ENCODE measurements around the gene MANSC1.
"Not testable (repeated sequence)": the region's sequence is repeated elsewhere in the genome, so short reads cannot be mapped to it uniquely, and the experiment has no call there.

Gene MANSC1

DNA sequence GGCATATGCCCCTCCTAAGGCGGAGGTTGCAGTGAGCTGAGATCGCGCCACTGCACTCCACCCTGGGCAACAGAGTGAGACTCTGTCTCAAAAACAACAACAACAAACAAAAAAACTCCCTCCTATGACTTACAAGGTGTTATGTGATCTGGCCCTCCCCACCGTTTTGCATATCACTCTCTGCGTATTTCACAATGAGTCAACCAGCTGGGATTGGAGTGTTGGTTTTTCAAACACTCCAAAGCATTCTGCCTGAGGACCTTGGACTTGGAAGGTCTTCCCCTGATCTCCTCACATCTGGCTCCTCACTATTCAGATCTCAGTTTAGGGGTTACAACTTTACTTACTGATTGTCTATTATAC, 14.0 kb downstream of the MANSC1 start:
- TF ChIP-seq POLR2AphosphoS5 (IDR thresholded peaks at IDR 0.05; ENCODE audit: low read depth, low read length): no peak
- TF ChIP-seq TAF1 (IDR thresholded peaks at IDR 0.05; ENCODE audit: borderline replicate concordance, low read depth, low read length): no peak
- no peak for TF ChIP-seq POLR2A (IDR thresholded peaks at IDR 0.05; ENCODE audit: low read depth, low read length)
- FAIRE-seq (no peak), DNase-seq (ENCODE audit: insufficient read length) (no peak)

DNA sequence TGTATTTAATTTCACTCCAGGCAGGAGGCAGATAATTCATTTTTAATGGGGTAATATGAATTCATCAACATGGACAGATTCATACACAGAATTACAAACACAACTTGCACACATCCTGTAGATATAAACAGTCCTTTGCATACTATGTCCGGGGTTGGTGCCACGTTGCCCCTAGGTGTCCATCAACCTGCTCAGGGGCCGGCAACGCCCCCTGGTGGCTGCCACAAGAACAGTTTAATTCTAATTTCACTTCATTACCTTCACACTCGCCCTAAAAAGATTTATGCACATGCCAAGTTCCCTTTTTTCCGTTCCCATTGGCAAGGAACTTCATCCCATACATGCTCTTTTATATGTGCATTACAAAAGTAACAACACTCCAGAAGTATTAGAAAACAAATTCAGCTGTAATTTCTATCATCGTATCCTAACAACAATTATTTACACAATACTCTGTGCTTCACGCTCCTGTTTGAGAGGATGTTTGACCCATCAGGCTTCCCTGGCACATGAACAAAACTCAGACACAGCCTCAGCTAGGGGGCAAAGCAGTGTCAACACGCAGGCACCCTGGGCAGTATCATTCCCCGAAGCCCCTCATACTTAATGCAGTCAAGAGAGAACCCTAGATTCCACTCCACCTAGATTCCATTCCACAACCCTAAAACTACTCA, 15.5 kb downstream of the MANSC1 start:
- peak; percentile 91 for FAIRE-seq
- peak; percentile 44 for DNase-seq (ENCODE audit: insufficient read length)

DNA sequence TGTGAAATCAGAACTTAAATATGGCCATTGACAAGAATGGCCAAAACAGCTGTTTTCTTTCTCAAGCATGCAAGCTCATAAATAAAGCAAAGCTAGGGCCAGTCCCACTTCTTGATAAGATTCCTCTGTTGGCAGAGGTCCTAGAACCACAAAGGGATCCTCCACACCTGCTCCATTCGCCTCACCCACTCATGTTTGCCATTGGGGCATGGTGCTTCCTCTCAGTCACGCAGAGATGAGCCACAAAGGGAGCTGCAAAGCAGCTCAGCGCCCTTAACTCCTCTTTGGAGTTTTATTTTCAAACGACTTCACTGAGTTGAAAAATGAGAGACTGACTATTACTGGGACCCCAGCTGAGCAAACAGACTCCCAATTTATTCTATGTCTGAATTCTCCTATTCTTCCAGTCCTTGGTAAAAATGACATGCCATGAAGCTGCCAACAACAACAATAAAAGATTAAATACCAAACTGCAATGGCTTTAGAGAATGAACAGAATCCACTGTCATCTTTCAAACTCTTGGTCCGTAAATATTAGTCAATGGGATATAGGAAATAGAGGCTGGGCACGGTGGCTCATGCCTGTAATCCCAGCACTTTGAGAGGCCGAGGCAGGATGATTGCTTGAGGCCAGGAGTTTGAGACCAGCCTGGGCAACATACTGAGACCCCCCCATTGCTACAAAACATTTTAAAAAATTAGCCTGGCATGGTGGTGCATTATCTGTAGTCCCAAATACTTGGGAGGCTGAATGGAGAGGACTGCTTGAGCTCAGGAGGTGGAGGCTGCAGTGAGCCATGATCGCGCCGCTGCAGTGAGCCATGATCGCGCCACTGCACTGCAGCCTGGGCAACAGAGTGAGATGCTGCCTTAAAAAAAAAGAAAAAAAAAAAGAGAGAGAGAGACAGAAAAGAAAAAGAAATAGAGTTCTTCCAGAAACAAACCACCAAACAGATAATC, 16.4 kb downstream of the MANSC1 start:
- no peak for TF ChIP-seq POLR2AphosphoS5 (IDR thresholded peaks at IDR 0.05; ENCODE audit: low read depth, low read length)
- TF ChIP-seq POLR2A (IDR thresholded peaks at IDR 0.05; ENCODE audit: low read depth, low read length): no peak
- TF ChIP-seq TAF1 (IDR thresholded peaks at IDR 0.05; ENCODE audit: borderline replicate concordance, low read depth, low read length): no peak
- DNase-seq (ENCODE audit: insufficient read length) (no peak), FAIRE-seq (no peak)

More for the DNA sequence above, 15.5 kb downstream of the MANSC1 start:
- TF ChIP-seq POLR2AphosphoS5 (IDR thresholded peaks at IDR 0.05; ENCODE audit: low read depth, low read length): no peak
- no peak for TF ChIP-seq POLR2A (IDR thresholded peaks at IDR 0.05; ENCODE audit: low read depth, low read length)

DNA sequence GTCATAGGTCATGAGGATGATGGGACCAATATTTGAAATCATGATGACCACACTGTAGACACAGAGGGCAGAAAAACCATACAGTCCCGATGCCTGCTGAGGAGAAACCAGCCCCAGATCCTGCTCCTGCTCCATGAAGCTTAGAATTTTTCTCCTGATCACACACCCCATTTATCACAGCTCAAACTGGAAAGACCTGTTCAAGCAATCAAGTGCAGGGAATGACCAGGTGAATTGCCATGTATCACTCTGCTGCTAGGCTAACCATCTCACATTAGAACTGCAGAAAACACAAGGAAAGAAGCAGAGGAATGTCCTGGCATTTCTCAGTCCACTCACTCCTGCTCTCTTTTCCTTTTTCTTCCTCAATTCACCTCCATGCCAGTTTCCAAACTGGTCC, 18.1 kb downstream of the MANSC1 start:
- FAIRE-seq (no peak), DNase-seq (ENCODE audit: insufficient read length) (no peak)
- TF ChIP-seq POLR2A (IDR thresholded peaks at IDR 0.05; ENCODE audit: low read depth, low read length) (no peak), TAF1 (IDR thresholded peaks at IDR 0.05; ENCODE audit: borderline replicate concordance, low read depth, low read length) (no peak)

DNA sequence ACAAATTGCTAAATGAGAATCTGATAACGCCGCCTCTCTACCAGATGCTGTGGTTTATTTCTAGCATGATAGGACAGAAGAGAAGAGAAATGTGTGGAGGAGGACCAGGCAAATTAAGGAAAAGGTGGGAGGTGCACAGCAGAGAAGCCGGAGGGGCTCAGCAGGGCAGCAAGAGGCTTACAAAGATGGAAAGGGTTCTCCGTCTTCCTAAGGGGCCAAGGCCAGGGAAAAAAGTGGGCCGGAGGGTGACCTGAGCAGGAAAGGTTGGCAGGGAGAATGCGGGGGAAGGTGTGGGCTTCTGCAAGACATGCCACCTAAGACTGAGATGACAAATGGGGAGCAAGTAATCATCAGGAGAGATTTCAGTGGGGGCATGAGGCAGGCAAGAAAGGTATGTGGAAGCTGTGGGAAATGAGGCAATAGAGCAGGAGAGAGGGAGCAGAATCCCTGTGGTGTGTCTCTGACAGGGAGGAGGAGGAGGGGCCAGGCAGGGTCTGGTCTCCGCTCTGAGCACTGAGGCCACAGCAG, 18.7 kb downstream of the MANSC1 start:
- no peak for FAIRE-seq
- DNase-seq (ENCODE audit: insufficient read length): no peak
- TF ChIP-seq TAF1 (IDR thresholded peaks at IDR 0.05; ENCODE audit: borderline replicate concordance, low read depth, low read length) (no peak), POLR2A (IDR thresholded peaks at IDR 0.05; ENCODE audit: low read depth, low read length) (no peak), POLR2AphosphoS5 (IDR thresholded peaks at IDR 0.05; ENCODE audit: low read depth, low read length) (no peak)

DNA sequence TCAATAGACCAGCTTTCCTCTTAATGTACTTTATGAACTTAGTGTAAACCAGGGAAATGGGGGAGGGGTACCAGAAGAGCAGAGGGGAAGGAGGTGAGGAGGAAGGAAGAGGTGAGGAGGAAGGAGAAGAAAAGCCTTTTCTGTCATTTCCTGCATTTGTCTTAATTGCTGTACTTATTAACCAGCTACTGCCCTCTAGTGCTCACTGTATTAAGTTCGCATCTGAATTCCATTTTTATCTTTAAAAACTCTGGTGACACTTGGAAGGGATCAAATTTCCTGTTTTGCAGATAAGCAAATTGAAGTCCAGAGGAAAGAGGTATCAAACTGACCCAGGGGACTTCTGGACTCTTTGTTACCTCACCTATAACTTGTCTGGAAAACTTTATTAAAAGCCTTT, 22.2 kb downstream of the MANSC1 start:
- peak; percentile 69 for FAIRE-seq
- TF ChIP-seq POLR2AphosphoS5 (IDR thresholded peaks at IDR 0.05; ENCODE audit: low read depth, low read length) (no peak), TAF1 (IDR thresholded peaks at IDR 0.05; ENCODE audit: borderline replicate concordance, low read depth, low read length) (no peak), POLR2A (IDR thresholded peaks at IDR 0.05; ENCODE audit: low read depth, low read length) (no peak)
- peak; percentile 14 for DNase-seq (ENCODE audit: insufficient read length)

DNA sequence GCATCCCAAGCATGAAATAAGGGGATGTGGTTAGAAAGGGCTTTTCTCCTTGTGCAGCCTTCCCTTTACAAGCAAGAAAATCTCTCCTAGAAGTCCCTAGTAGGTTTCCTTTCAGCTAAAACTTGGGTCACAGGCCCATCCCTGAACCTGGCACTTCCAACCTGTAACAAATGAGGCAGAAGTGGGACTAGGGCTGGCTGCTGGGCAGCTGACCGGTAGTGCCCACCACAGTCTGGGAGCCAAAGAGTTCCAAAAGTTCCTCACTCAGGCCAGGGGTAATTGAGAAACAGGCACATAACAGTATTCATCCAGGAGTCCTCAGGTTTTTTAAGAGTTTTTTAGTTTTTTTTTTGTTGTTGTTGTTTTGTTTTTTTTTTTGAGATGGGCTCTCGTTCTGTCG, 23.8 kb downstream of the MANSC1 start:
- FAIRE-seq (no peak), DNase-seq (ENCODE audit: insufficient read length) (no peak)
- TF ChIP-seq TAF1 (IDR thresholded peaks at IDR 0.05; ENCODE audit: borderline replicate concordance, low read depth, low read length): no peak
- TF ChIP-seq POLR2AphosphoS5 (IDR thresholded peaks at IDR 0.05; ENCODE audit: low read depth, low read length): no peak
- TF ChIP-seq POLR2A (IDR thresholded peaks at IDR 0.05; ENCODE audit: low read depth, low read length): no peak

DNA sequence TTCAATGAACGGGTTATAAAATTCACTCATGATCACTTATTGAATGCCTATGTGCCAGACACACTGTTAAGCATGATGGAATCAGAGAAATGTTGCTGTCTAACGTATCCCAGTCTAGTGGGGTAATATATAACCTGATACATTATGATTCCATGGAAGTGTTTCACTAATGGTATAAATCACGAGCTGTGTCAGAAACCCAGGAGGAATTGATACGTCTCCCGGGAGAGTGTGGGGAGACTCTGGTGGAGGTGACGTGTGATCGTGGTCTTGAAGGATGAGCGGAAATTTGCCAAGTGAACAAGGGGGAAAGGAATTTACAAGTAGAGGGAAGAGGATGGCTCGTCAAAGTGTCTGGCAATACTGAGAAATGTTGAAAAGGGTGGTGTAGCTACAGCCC, 26.5 kb downstream of the MANSC1 start:
- no peak for FAIRE-seq
- no peak for DNase-seq (ENCODE audit: insufficient read length)
- TF ChIP-seq POLR2AphosphoS5 (IDR thresholded peaks at IDR 0.05; ENCODE audit: low read depth, low read length): no peak
- TF ChIP-seq POLR2A (IDR thresholded peaks at IDR 0.05; ENCODE audit: low read depth, low read length): no peak
- no peak for TF ChIP-seq TAF1 (IDR thresholded peaks at IDR 0.05; ENCODE audit: borderline replicate concordance, low read depth, low read length)

DNA sequence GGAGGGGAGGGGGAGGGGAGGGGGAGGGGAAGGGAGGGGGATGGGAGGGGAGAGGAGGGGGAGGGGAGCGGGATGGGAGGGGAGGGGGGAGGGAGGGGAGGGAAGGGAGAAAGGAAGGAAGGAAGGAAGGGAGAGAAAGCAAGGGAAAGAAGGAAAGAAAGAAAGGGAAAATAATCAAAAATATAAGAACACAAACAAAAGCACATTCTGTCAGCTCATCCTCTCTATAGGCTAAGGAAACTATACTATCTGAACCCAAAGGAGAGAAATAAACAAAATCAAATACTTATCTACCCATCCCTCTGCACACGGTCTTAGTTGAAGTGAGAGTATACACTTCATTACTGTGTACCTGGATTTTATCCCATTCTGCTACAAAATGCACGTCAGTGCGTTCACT, 26.9 kb downstream of the MANSC1 start:
- DNase-seq (ENCODE audit: insufficient read length): no peak
- no peak for FAIRE-seq
- TF ChIP-seq TAF1 (IDR thresholded peaks at IDR 0.05; ENCODE audit: borderline replicate concordance, low read depth, low read length) (no peak), POLR2AphosphoS5 (IDR thresholded peaks at IDR 0.05; ENCODE audit: low read depth, low read length) (no peak), POLR2A (IDR thresholded peaks at IDR 0.05; ENCODE audit: low read depth, low read length) (no peak)

DNA sequence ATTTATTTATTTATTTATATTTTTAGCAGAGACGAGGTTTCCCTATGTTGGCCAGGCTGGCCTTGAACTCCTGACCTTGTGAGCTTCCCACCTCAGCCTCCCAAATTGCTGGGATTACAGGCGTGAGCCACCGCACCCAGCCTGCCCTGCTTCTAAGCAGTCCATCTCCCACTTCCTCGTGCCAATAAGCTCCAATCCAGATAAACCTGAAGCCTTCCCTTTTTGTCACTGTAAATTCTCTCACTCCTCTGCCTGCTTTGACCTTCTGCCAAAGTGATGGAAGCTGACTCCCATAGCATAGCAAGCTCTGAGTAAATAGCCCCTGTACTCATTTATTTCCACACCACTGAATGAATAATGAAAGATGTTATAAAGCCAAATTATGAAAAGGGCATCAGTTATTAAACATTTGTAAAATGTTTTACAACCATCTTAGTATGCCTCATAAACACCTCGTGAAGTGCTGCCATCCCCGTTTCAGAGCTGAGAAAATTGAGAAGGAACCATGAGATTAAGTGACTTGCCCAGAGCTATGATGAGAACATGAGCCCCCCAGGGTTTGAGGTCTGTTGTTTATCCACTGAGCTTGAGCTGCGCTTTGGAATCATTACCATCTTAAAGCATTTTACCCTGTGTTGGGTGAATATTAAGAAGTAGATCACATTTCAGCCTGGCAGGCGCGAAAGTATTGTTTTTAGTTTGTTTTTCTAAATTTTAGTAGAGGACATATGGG, 30.4 kb downstream of the MANSC1 start:
- TF ChIP-seq POLR2A (IDR thresholded peaks at IDR 0.05; ENCODE audit: low read depth, low read length): no peak
- TF ChIP-seq POLR2AphosphoS5 (IDR thresholded peaks at IDR 0.05; ENCODE audit: low read depth, low read length): no peak
- TF ChIP-seq TAF1 (IDR thresholded peaks at IDR 0.05; ENCODE audit: borderline replicate concordance, low read depth, low read length): no peak
- DNase-seq (ENCODE audit: insufficient read length) (no peak), FAIRE-seq (no peak)

DNA sequence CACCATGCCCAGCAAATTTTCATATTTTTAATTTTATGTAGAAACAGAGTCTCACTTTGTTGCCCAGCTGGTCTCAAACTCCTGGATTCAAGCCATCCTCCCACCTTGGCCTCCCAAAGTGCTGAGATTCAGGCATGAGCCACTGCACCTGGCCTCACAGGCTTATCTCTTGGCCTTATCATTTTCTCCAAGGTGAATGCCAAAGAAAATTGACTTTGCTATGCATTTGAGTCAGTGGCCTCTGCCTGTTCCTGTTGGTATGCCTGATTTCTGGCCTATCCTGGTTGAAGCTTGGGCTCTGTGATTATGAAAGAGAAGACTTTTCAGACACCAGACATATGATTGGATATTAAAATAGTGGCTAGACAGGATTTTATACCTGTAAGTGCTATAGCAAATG, 34.2 kb downstream of the MANSC1 start:
- no peak for TF ChIP-seq TAF1 (IDR thresholded peaks at IDR 0.05; ENCODE audit: borderline replicate concordance, low read depth, low read length)
- no peak for TF ChIP-seq POLR2AphosphoS5 (IDR thresholded peaks at IDR 0.05; ENCODE audit: low read depth, low read length)
- TF ChIP-seq POLR2A (IDR thresholded peaks at IDR 0.05; ENCODE audit: low read depth, low read length): no peak
- DNase-seq (ENCODE audit: insufficient read length) (no peak), FAIRE-seq (no peak)

DNA sequence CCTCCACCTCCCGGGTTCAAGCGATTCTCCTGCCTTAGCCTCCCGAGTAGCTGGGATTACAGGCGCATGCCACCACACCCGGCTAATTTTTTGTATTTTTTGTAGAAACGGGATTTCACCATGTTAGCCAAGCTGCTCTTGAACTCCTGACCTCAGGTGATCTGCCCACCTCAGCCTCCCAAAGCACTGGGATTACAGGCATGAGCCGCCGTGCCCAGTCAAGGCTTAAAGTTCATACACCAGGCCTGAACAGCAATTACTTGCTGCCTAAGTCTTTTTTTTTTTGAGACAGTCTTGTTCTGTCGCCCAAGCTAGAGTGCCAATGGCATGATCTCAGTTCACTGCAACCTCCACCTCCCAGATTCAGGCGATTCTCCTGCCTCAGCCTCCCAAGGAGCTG, 39.3 kb downstream of the MANSC1 start:
- not testable (repeated sequence) for FAIRE-seq

More for the DNA sequence above, 39.3 kb downstream of the MANSC1 start:
- not testable (repeated sequence) for DNase-seq (ENCODE audit: insufficient read length)

Measured in GM12892 (cell line).